Measurements from ENCODE around the gene ATP10B. TPM values are rescaled to one million over a fixed set of nuclear protein-coding genes. Genes with fewer than 3 reads are reported as not detected.

Gene ATP10B
- total and polyA plus RNA-seq, 2 experiments from 2014 or later = 0.03 TPM; not detected in 1

- Histone ChIP-seq H3K27me3 (no peaks in the 10 kb centered on the region), H3K36me3 (no peaks in the 10 kb centered on the region), H3K4me3 (no peak overlapping the region), H3K9me3 (ENCODE audit: low read depth) (no peaks in the 10 kb centered on the region), H3K27ac (no peak overlapping the region), H3K4me1 (ENCODE audit: low read depth) (no peaks in the 10 kb centered on the region)
- TF ChIP-seq, protein P1, sequence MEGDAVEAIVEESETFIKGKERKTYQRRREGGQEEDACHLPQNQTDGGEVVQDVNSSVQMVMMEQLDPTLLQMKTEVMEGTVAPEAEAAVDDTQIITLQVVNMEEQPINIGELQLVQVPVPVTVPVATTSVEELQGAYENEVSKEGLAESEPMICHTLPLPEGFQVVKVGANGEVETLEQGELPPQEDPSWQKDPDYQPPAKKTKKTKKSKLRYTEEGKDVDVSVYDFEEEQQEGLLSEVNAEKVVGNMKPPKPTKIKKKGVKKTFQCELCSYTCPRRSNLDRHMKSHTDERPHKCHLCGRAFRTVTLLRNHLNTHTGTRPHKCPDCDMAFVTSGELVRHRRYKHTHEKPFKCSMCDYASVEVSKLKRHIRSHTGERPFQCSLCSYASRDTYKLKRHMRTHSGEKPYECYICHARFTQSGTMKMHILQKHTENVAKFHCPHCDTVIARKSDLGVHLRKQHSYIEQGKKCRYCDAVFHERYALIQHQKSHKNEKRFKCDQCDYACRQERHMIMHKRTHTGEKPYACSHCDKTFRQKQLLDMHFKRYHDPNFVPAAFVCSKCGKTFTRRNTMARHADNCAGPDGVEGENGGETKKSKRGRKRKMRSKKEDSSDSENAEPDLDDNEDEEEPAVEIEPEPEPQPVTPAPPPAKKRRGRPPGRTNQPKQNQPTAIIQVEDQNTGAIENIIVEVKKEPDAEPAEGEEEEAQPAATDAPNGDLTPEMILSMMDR (IDR thresholded peaks at IDR 0.05; ENCODE audit: low read depth, low read length) = no peak
- DNase-seq (ENCODE audit: low read depth in 1 of 2, low spot score in 1 of 2) = peak in 1 of 2 donors; percentile 16
Measured at GRCh38 chr5:160869989-160870521, 18.0 kb upstream of the ATP10B start.

DNA sequence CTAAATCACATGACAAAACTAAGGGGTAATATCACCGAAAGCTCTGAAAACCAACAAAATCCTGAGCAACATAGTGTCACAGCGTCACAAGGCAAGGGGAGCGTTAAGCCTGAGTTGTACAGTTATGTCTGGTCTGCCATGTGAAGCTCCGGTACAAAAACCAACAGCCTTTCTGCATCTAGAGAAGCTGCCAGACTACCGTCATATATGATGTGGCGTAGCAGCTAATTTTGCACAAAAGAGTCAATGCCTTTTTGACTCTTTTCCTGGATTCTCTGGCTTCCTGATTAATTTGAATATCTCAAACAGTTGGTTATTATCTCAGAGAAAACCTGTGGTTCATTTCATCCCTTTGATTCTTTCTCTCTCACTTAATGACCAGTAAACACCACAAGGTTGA lies 16.0 kb upstream of the ATP10B start:
- TF ChIP-seq, protein P1 (IDR thresholded peaks at IDR 0.05; ENCODE audit: low read depth, low read length) = no peak
- no peak for DNase-seq (ENCODE audit: low read depth in 1 of 2, low spot score in 1 of 2)
- no peaks in the 10 kb centered on the region for H3K27me3 ChIP-seq

DNA sequence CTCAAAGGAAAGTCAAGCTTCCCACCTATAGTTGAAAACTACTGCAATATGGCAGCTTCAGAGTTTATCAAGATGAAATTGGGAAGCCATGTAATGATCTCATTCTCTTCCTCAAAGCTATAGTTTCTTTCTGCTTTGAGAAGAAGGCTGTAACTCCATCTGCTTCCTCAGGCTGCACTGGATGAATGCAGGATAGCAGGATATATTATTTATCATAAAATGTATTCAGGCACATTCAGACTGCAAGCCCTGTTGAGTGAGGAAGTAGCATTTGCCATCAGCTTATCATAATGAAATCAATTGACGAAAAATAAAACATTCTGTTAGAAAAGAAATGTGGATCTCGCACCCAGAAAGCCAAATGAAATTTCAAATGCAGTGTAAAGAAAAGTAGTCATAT lies 560 bp downstream of the ATP10B start:
- no peaks in the 10 kb centered on the region for H3K27me3 ChIP-seq
- no peak overlapping the region for H3K27ac ChIP-seq
- TF ChIP-seq, protein P1 (IDR thresholded peaks at IDR 0.05; ENCODE audit: low read depth, low read length) = no peak
- H3K36me3 ChIP-seq = no peaks in the 10 kb centered on the region
- H3K9me3 ChIP-seq (ENCODE audit: low read depth) = no peaks in the 10 kb centered on the region
- no peak for DNase-seq (ENCODE audit: low read depth in 1 of 2, low spot score in 1 of 2)
- H3K4me1 ChIP-seq (ENCODE audit: low read depth) = no peaks in the 10 kb centered on the region
- no peak overlapping the region for H3K4me3 ChIP-seq

More for the DNA sequence above, 16.0 kb upstream of the ATP10B start:
- no peaks in the 10 kb centered on the region for H3K4me1 ChIP-seq (ENCODE audit: low read depth)
- no peaks in the 10 kb centered on the region for H3K36me3 ChIP-seq
- no peak overlapping the region for H3K27ac ChIP-seq
- no peaks in the 10 kb centered on the region for H3K9me3 ChIP-seq (ENCODE audit: low read depth)
- H3K4me3 ChIP-seq = no peak overlapping the region

- Histone ChIP-seq H3K27ac (no peak overlapping the region), H3K27me3 (no peaks in the 10 kb centered on the region), H3K36me3 (no peaks in the 10 kb centered on the region), H3K9me3 (ENCODE audit: low read depth) (no peaks in the 10 kb centered on the region), H3K4me3 (no peak overlapping the region), H3K4me1 (ENCODE audit: low read depth) (no peaks in the 10 kb centered on the region)
- TF ChIP-seq, protein P1 (IDR thresholded peaks at IDR 0.05; ENCODE audit: low read depth, low read length) = no peak
- no peak for DNase-seq (ENCODE audit: low read depth in 1 of 2, low spot score in 1 of 2)
Measured at GRCh38 chr5:160850421-160850820, 1.6 kb downstream of the ATP10B start.

DNA sequence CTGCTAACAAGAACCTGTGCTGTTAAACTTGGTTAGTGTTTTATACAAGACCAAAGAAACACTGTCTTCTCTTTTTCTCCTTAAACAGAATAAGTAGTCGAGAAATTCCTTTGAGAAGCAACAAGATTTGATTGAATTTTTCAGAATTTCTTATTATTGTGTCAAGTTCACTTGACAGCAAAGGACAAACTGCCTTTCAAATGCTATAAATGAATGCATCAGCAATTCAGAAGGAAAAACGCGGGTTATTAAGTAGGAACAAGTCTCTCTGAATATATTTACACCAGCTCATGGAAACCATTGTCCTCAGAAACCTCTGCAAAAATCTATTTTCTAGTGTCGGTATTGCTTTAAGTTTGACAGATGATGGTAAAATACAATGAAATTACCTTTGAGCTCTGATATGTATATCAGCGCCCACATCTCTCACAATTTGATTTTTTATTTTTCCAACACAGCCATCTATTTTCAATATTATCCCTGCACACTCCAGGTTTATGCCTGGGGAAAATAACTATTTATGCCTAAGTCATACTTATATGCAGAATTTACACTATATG lies 4.4 kb downstream of the ATP10B start:
- TF ChIP-seq, protein P1 (IDR thresholded peaks at IDR 0.05; ENCODE audit: low read depth, low read length) = no peak
- Histone ChIP-seq H3K9me3 (ENCODE audit: low read depth) (no peaks in the 10 kb centered on the region), H3K4me1 (ENCODE audit: low read depth) (no peaks in the 10 kb centered on the region), H3K27me3 (no peaks in the 10 kb centered on the region), H3K36me3 (no peaks in the 10 kb centered on the region), H3K4me3 (no peak overlapping the region), H3K27ac (no peak overlapping the region)
- no peak for DNase-seq (ENCODE audit: low read depth in 1 of 2, low spot score in 1 of 2)

Data from cardiac muscle cell (in vitro differentiated cells and primary cell).